ENCODE measurements around the gene NEURL1B.

Gene NEURL1B

DNA sequence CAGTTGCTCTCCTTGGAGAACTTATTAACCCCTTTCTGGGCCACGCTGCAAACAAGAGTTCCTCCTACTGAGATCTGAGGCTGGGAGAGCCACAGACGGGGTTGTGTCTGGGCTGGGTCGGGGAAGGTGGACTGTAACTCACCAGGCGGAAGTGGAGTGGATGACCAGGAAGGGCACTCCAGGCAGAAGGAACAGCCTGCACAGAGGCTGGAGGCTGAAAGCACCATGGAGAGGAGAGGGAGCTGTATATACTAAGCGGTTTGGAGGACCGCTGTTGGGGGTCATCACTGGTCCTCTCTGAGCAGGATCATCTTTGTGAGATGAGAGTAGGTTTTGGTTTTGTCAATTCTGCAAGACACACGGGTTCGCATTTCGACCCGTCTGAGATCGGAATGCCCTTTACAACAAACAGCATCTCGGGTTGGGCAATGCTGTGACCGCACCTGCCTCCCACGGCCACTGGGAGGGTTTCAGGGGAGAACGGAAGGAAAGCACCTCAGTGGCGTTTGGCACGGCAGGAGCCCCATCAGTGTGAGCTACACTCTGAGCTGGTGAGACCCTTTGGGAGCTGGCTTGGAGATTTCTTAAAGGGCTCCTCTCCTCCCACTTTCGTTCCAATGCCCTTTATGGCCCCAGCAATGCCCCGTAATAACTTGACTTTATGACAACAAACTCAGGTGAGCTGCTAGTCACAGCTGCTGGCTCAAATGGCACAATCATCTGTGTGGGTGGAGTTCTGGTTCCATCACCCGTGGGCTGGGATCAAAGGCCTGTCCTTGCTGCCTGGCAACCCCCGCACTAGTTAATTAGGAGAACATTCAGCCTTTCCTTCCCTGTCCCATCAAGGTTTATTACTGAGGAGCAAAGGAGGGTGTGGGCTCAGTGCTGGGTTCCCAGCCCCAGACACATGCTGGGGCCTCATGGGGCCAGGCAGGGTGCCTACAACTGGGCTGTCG, 18.7 kb upstream of the NEURL1B start:
- no peak overlapping the region for H3K4me3 ChIP-seq (ENCODE audit: low read depth, low read length)
- TF ChIP-seq MAX (IDR thresholded peaks at IDR 0.05; ENCODE audit: low read depth, low read length), result no peak
- TF ChIP-seq, protein P1, sequence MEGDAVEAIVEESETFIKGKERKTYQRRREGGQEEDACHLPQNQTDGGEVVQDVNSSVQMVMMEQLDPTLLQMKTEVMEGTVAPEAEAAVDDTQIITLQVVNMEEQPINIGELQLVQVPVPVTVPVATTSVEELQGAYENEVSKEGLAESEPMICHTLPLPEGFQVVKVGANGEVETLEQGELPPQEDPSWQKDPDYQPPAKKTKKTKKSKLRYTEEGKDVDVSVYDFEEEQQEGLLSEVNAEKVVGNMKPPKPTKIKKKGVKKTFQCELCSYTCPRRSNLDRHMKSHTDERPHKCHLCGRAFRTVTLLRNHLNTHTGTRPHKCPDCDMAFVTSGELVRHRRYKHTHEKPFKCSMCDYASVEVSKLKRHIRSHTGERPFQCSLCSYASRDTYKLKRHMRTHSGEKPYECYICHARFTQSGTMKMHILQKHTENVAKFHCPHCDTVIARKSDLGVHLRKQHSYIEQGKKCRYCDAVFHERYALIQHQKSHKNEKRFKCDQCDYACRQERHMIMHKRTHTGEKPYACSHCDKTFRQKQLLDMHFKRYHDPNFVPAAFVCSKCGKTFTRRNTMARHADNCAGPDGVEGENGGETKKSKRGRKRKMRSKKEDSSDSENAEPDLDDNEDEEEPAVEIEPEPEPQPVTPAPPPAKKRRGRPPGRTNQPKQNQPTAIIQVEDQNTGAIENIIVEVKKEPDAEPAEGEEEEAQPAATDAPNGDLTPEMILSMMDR (IDR thresholded peaks at IDR 0.05; ENCODE audit: low read depth, low read length), result no peak
- TF ChIP-seq POLR2A (IDR thresholded peaks at IDR 0.05; ENCODE audit: extremely low read depth, insufficient read length), result no peak
- TF ChIP-seq MYC (IDR thresholded peaks at IDR 0.05; ENCODE audit: low read depth, low read length), result no peak
- DNase-seq (ENCODE audit: low read depth), result no peak

GRCh38 chr5:172623313-172623980, 17.6 kb upstream of the NEURL1B start:
- DNase-seq (ENCODE audit: low read depth), result no peak
- no peak overlapping the region for H3K4me3 ChIP-seq (ENCODE audit: low read depth, low read length)
- TF ChIP-seq MAX (IDR thresholded peaks at IDR 0.05; ENCODE audit: low read depth, low read length) (no peak), MYC (IDR thresholded peaks at IDR 0.05; ENCODE audit: low read depth, low read length) (no peak), POLR2A (IDR thresholded peaks at IDR 0.05; ENCODE audit: extremely low read depth, insufficient read length) (no peak)
- TF ChIP-seq, protein P1 (IDR thresholded peaks at IDR 0.05; ENCODE audit: low read depth, low read length), result no peak

GRCh38 chr5:172624083-172624995, 16.7 kb upstream of the NEURL1B start:
- TF ChIP-seq, protein P1 (IDR thresholded peaks at IDR 0.05; ENCODE audit: low read depth, low read length), result no peak
- TF ChIP-seq POLR2A (IDR thresholded peaks at IDR 0.05; ENCODE audit: extremely low read depth, insufficient read length) (no peak), MAX (IDR thresholded peaks at IDR 0.05; ENCODE audit: low read depth, low read length) (no peak), MYC (IDR thresholded peaks at IDR 0.05; ENCODE audit: low read depth, low read length) (no peak)
- DNase-seq (ENCODE audit: low read depth), result no peak
- H3K4me3 ChIP-seq (ENCODE audit: low read depth, low read length), result no peak overlapping the region

DNA sequence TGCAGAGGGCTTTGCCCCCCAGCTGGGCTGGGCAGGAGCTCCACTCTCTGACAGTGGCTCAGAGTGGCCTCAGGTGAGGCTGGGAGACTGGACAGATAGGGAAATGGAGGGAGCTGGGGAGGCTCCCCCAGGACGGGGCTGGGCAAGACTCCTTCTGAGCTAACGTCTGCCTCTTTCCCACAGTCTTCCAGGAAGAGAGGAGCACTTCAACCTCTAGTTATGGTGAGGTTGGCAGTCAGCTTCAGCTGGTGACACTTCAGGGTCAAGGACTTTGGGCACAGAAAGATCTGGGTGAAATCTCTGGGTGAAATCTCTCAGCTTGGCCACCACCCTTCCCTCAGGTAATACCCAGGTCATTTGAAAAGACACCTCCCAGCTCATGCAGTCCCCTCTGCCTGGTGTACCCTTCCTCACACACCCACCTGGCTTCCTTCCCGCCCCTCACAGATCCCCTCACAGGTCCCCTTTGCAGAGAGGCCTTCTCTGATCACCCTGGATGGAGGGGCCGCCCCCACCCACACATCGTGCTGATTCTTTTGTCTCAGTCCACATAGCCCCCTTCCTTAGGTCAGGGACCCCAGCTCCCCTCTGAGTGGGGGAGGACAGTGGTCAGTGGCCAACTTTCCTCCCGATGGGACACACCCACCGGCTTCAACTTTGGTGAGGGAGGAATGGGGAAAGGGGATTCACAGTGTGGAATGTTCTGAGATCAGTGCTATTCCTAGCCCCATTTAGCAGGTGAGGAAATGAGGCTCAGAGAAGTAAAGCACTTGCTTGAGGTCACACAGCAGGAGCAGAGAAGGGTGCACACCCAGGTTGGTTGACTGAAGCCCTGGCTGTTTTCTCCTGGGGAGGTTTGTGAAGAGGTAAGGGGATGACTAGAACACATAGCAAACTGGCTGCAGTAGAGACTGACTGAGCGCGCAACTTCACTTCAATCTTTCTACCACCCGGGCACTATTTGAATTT, 15.8 kb upstream of the NEURL1B start:
- TF ChIP-seq MAX (IDR thresholded peaks at IDR 0.05; ENCODE audit: low read depth, low read length), result no peak
- no peak overlapping the region for H3K4me3 ChIP-seq (ENCODE audit: low read depth, low read length)
- no peak for DNase-seq (ENCODE audit: low read depth)

DNA sequence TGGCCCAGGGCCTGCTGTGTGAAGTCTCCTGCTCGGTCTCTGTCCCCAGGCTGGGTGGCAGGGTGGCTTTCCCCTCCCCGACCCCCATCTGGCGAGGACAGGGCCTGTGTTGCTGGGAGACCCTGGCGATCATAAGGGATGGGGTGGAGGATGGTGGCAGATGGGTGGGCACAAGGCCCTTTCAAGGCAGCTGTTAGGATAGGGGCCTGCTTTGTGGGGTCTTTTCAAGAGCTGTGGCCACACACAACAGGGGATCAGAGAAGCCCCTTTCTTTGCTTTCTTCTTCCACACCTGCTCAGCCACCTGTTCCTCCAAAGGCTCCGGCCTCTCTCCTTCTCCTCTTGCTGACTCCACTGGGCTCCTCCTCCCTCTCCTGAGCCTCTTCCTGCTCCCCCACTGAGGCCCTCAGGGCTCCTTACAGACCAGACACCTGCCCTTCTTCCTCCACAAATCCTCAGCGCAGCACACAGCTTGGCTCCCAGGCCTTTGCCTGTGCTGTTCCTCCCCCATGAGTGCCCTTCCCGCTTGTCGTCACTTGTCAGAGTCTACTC, 15.0 kb upstream of the NEURL1B start:
- H3K4me3 ChIP-seq (ENCODE audit: low read depth, low read length), result no peak overlapping the region
- TF ChIP-seq, protein P1 (IDR thresholded peaks at IDR 0.05; ENCODE audit: low read depth, low read length), result no peak
- no peak for TF ChIP-seq MYC (IDR thresholded peaks at IDR 0.05; ENCODE audit: low read depth, low read length)
- no peak for TF ChIP-seq MAX (IDR thresholded peaks at IDR 0.05; ENCODE audit: low read depth, low read length)
- no peak for TF ChIP-seq POLR2A (IDR thresholded peaks at IDR 0.05; ENCODE audit: extremely low read depth, insufficient read length)
- DNase-seq (ENCODE audit: low read depth), result no peak
